K562 (cell line): ENCODE results near the gene CSH1. TPM values are rescaled to one million over a fixed set of nuclear protein-coding genes. Genes with fewer than 3 reads are reported as not detected.

Experiments used
- ARHGAP35 ChIP-seq: fragments of 450-650 bp; IDR thresholded peaks from 2 replicates; pipeline ENCODE4 v1.6.1; 2018; ENCODE audit not compliant: partially characterized antibody
- ARID3A ChIP-seq: IDR thresholded peaks from 2 replicates; pipeline ENCODE4 v1.6.1; 2012; ENCODE audit warnings: low read depth, low read length, improper control_type of control experiment, borderline replicate concordance
- CBX2 ChIP-seq: fragments of 200-600 bp; sonication (generic); IDR thresholded peaks from one replicate; pipeline ENCODE4 v1.6.1; 2012; ENCODE audit warnings: mild to moderate bottlenecking, low read length, inconsistent platforms; ENCODE audit not compliant: insufficient read depth, poor library complexity, severe bottlenecking
- L3MBTL2 ChIP-seq: fragments of 450-650 bp; IDR thresholded peaks from 2 replicates; pipeline ENCODE4 v1.6.1; 2016; ENCODE audit warnings: mild to moderate bottlenecking, moderate library complexity
- NCOR1 ChIP-seq: fragments of 450-650 bp; IDR thresholded peaks from 2 replicates; pipeline ENCODE4 v1.6.1; 2016; ENCODE audit warnings: mild to moderate bottlenecking, moderate library complexity
- NRF1 ChIP-seq, 2 experiments: fragments of 450-650 bp; IDR thresholded peaks in 1 of 2; conservative IDR thresholded peaks in 1 of 2; 2 replicates each; pipeline ENCODE4 v1.6.1; 2014; ENCODE audit warnings: mild to moderate bottlenecking in 2 of 2
- OTX1 ChIP-seq: fragments of 450-650 bp; formaldehyde crosslinking; IDR thresholded peaks from 2 replicates; pipeline ENCODE4 v1.4.0; 2022; ENCODE audit warnings: mild to moderate bottlenecking
- THAP7 ChIP-seq: fragments of 250-450 bp; sonication (Bioruptor Pico); IDR thresholded peaks from 2 replicates; pipeline ENCODE4 v1.5.0; 2021
- ZNF398 ChIP-seq: fragments of 250-450 bp; sonication (Bioruptor Pico); IDR thresholded peaks from 2 replicates; pipeline ENCODE4 v1.8.0; 2021; ENCODE audit warnings: moderate library complexity, mild to moderate bottlenecking, inconsistent platforms
- ZNF408 ChIP-seq: fragments of 250-450 bp; sonication (Bioruptor Pico); IDR thresholded peaks from 2 replicates; pipeline ENCODE4 v1.4.0; 2020; ENCODE audit warnings: low read depth, mild to moderate bottlenecking, moderate library complexity
- ZNF609 ChIP-seq: sonication (generic); formaldehyde crosslinking; IDR thresholded peaks from 2 replicates; pipeline ENCODE4 v1.8.1; 2023; ENCODE audit warnings: missing genetic modification reagents, mild to moderate bottlenecking, borderline replicate concordance
- ZNF699 ChIP-seq: fragments of 250-450 bp; sonication (Bioruptor Pico); IDR thresholded peaks from 2 replicates; pipeline ENCODE4 v1.8.0; 2021; ENCODE audit warnings: mild to moderate bottlenecking, moderate library complexity; ENCODE audit not compliant: insufficient replicate concordance
- ZNF76 ChIP-seq: fragments of 250-450 bp; sonication (Bioruptor Pico); IDR thresholded peaks from 2 replicates; pipeline ENCODE4 v1.4.0; 2020; ENCODE audit warnings: mild to moderate bottlenecking, moderate library complexity, borderline replicate concordance
- ZNF785 ChIP-seq: fragments of 250-450 bp; sonication (Bioruptor Pico); IDR thresholded peaks from 2 replicates; pipeline ENCODE4 v1.4.0; 2020; ENCODE audit warnings: mild to moderate bottlenecking
- polyA plus RNA-seq, 8 experiments: library from polyadenylated mRNA; depleted of rRNA in 4 of 8; stranded (reverse) in 5 of 8; unstranded in 3 of 8; fragments of >200 nt; fragmentation: Nextera tagmentation in 2 of 8; fragmentation: Illumina TruSeq in 1 of 8; extraction: Ambion mirVana in 2 of 8; extraction: Trizol in 1 of 8; gene quantifications; 2 replicates each; pipeline versions ENCODE4 v1.2.1 to v1.2.3, GENCODE V29; 2011 to 2014; ENCODE audit warnings: inconsistent platforms in 1 of 8, missing spikeins in 1 of 8
- total RNA-seq, 7 experiments: library from RNA; depleted of rRNA in 6 of 7; stranded (reverse); fragments of >200 nt in 6 of 7; fragmentation: Illumina TruSeq in 2 of 7; extraction: Trizol in 2 of 7; gene quantifications; 2 replicates each; pipeline versions ENCODE4 v1.2.1 to v1.2.3, GENCODE V29; 2011 to 2021; ENCODE audit warnings: low replicate concordance in 1 of 7

CSH1 gene
- total and polyA plus RNA-seq, 9 of the 15 experiments (the other 6 are each of a cell fraction or from before 2014, with no cell fraction given), result not detected

GRCh38 chr17:63848834-63849689, 47.3 kb downstream of the CSH1 start (continued):
- TF ChIP-seq ARID3A (no peak), OTX1 (no peak; the same call in 1 of the 2 replicates), ZNF398 (no peak), NRF1 (conservative IDR thresholded peaks at IDR 0.05 in 1 of 2, IDR thresholded peaks at IDR 0.05 in 1 of 2) (peak; percentile 83 to 85), ZNF609 (no peak; the same call in none of the 2 replicates), ARHGAP35 (no peak), ZNF76 (CRISPR knock-in tag) (peak; percentile 78; the same call in 1 of the 2 replicates), ZNF408 (no peak), THAP7 (CRISPR knock-in tag) (peak; percentile 38; the same call in 1 of the 2 replicates), NCOR1 (0 out of 2 replicates have a peak, but pooled peaks have one; percentile 13), CBX2 (no peak), L3MBTL2 (peak; percentile 100), ZNF785 (CRISPR knock-in tag) (no peak), ZNF699 (no peak)
